Measurements from ENCODE around the gene TERF2IP.

GRCh38 chr16:75679366-75679765, 31.8 kb downstream of the TERF2IP start:
- TF ChIP-seq POLR2A (IDR thresholded peaks at IDR 0.05; ENCODE audit: low read depth, low read length) (no peak), TAF1 (IDR thresholded peaks at IDR 0.05; ENCODE audit: low read depth, low read length) (no peak), POLR2AphosphoS5 (IDR thresholded peaks at IDR 0.05; ENCODE audit: low read depth, low read length) (no peak)

Measured in GM12891 (cell line).